HCT116 (cell line): ENCODE measurements around the gene TBC1D16. TPM values are rescaled to one million over a fixed set of nuclear protein-coding genes. Genes with fewer than 3 reads are reported as not detected.

Experiments
- ATAC-seq: fragments of 200-7000 bp; cut with Tn5 transposase; 2 replicates; pipeline ENCODE4 v1.9.1; 2020; ENCODE audit warnings: mild to moderate bottlenecking, moderate library complexity
- BruUV-seq: library from RNA; stranded (reverse); fragments of 400-500 nt; replicated peaks from 2 replicates; lab custom pipeline; 2021; lab: Mats Ljungman, UMichigan
- CTCF ChIA-PET: fragments of 300-600 bp; sonication (Branson Sonifier 250); formaldehyde crosslinking; loops from one replicate; lab custom pipeline; 2021; ENCODE audit warnings: antibody characterized with exemption; lab: Charles Lee
- POLR2A ChIA-PET: fragments of 300-600, 350-600 bp; sonication (Branson Sonifier 250); formaldehyde crosslinking; loops from one replicate; lab custom pipeline; 2021; ENCODE audit warnings: antibody characterized with exemption; lab: Charles Lee
- RAD21 ChIA-PET, 2 experiments: fragments of 300-600 bp; sonication (Branson Sonifier 250); formaldehyde crosslinking; loops; one replicate each; lab custom pipeline; 2023; ENCODE audit warnings: low total read pairs in 2 of 2; ENCODE audit not compliant: uncharacterized antibody in 2 of 2, unreplicated experiment in 2 of 2, low non-redundant PET in 1 of 2; lab: Charles Lee
- DNase-seq: peaks from one replicate; pipeline ENCODE4 v3.0.0-alpha.2; 2010; ENCODE audit warnings: low read depth, low spot score
- H2AFZ ChIP-seq: fragments of 200-600 bp; shearing (Covaris generic), sonication (generic); 2 replicates; pipeline ENCODE4 v1.6.1; 2017; ENCODE audit warnings: low read depth, mixed run types, mixed read lengths, antibody characterized with exemption, low read length; ENCODE audit not compliant: poor library complexity, severe bottlenecking
- H3K27ac ChIP-seq: 2 replicates; pipeline ENCODE4 v1.5.1; 2012; ENCODE audit warnings: low read depth, low read length
- H3K27me3 ChIP-seq: fragments of 200-600 bp; sonication (generic); 2 replicates; pipeline ENCODE4 v1.6.1; 2016; ENCODE audit warnings: mixed run types, low read length, mixed read lengths; ENCODE audit not compliant: insufficient read depth
- H3K36me3 ChIP-seq, 2 experiments: fragments of 200-500 bp in 1 of 2; fragments of 200-600 bp in 1 of 2; sonication (Bioruptor generic) in 1 of 2; sonication (generic) in 1 of 2; 2 replicates each; pipeline versions ENCODE4 v1.5.1 to v1.6.1; 2014 to 2016; ENCODE audit warnings: low read length in 2 of 2, inconsistent platforms in 1 of 2, mixed read lengths in 1 of 2, mixed run types in 1 of 2; ENCODE audit not compliant: insufficient read depth in 2 of 2, control insufficient read depth in 1 of 2
- H3K4me1 ChIP-seq, 2 experiments: fragments of 200-600 bp in 1 of 2; sonication (generic) in 1 of 2; 2 replicates each; pipeline versions ENCODE4 v1.5.1 to v1.6.1; 2012 to 2017; ENCODE audit warnings: low read length in 2 of 2, inconsistent platforms in 1 of 2, mild to moderate bottlenecking in 1 of 2, mixed read lengths in 1 of 2, mixed run types in 1 of 2, moderate library complexity in 1 of 2; ENCODE audit not compliant: insufficient read depth in 2 of 2, control insufficient read depth in 1 of 2
- H3K4me2 ChIP-seq: fragments of 200-600 bp; sonication (generic); 2 replicates; pipeline ENCODE4 v1.6.1; 2017; ENCODE audit warnings: mixed run types, low read length, mixed read lengths
- H3K4me3 ChIP-seq, 2 experiments: fragments of 200-600 bp in 1 of 2; sonication (generic) in 1 of 2; replicated peaks in 1 of 2; 2 replicates each; pipeline ENCODE4 v1.5.1; 2011 to 2016; ENCODE audit warnings: low read length in 2 of 2, control low read depth in 1 of 2, low read depth in 1 of 2, mild to moderate bottlenecking in 1 of 2, mixed read lengths in 1 of 2, mixed run types in 1 of 2
- H3K79me2 ChIP-seq: fragments of 200-600 bp; sonication (generic); 2 replicates; pipeline ENCODE4 v1.6.1; 2017; ENCODE audit warnings: mild to moderate bottlenecking, mixed run types, low read length, moderate library complexity, mixed read lengths; ENCODE audit not compliant: insufficient read depth
- H3K9ac ChIP-seq: fragments of 200-600 bp; sonication (generic); 2 replicates; pipeline ENCODE4 v1.6.1; 2016; ENCODE audit warnings: low read length, mixed read lengths
- H3K9me2 ChIP-seq: fragments of 200-600 bp; sonication (generic), shearing (Covaris generic); 2 replicates; pipeline ENCODE4 v1.6.1; 2017; ENCODE audit warnings: mixed run types, mild to moderate bottlenecking, moderate library complexity; ENCODE audit not compliant: insufficient read depth
- H3K9me3 ChIP-seq, 2 experiments: fragments of 200-500 bp in 1 of 2; fragments of 200-600 bp in 1 of 2; sonication (Bioruptor generic) in 1 of 2; sonication (generic) in 1 of 2; 2 replicates each; pipeline ENCODE4 v1.6.1; 2014 to 2017; ENCODE audit warnings: low read length in 2 of 2, mixed read lengths in 2 of 2, inconsistent platforms in 1 of 2, low read depth in 1 of 2, mild to moderate bottlenecking in 1 of 2, mixed run types in 1 of 2, moderate library complexity in 1 of 2; ENCODE audit not compliant: control insufficient read depth in 1 of 2, insufficient read depth in 1 of 2
- H4K20me1 ChIP-seq: fragments of 200-600 bp; sonication (generic), shearing (Covaris generic); 2 replicates; pipeline ENCODE4 v1.6.1; 2017; ENCODE audit warnings: mixed run types, mild to moderate bottlenecking, moderate library complexity; ENCODE audit not compliant: insufficient read depth
- EZH2 ChIP-seq: fragments of 200-600 bp; sonication (generic); IDR thresholded peaks from 2 replicates; pipeline ENCODE4 v1.6.1; 2017; ENCODE audit warnings: antibody characterized with exemption, mixed run types
- EZH2phosphoT487 ChIP-seq: fragments of 200-600 bp; IDR thresholded peaks from 2 replicates; pipeline ENCODE4 v1.6.1; 2018; ENCODE audit warnings: antibody characterized with exemption, borderline replicate concordance
- POLR2A ChIP-seq: IDR thresholded peaks from 2 replicates; pipeline ENCODE4 v1.7.0; 2011; ENCODE audit warnings: borderline replicate concordance; ENCODE audit not compliant: insufficient read depth, insufficient read length; ENCODE audit errors: extremely low read depth
- SIN3A ChIP-seq: IDR thresholded peaks from 2 replicates; pipeline ENCODE4 v1.6.1; 2012; ENCODE audit warnings: low read depth
- SP1 ChIP-seq: IDR thresholded peaks from 2 replicates; pipeline ENCODE4 v1.6.1; 2012; ENCODE audit warnings: low read depth
- SRF ChIP-seq: IDR thresholded peaks from 2 replicates; pipeline ENCODE4 v1.6.1; 2012; ENCODE audit warnings: low read depth
- TCF7L2 ChIP-seq: IDR thresholded peaks from 2 replicates; pipeline ENCODE4 v1.7.0; 2011; ENCODE audit warnings: borderline replicate concordance, inconsistent platforms; ENCODE audit not compliant: insufficient read depth, insufficient read length; ENCODE audit errors: extremely low read depth
- ZFX ChIP-seq: fragments of 450-650 bp; IDR thresholded peaks from 2 replicates; pipeline ENCODE4 v1.6.1; 2017
- intact Hi-C: fragments of 100-400 bp; cut with micrococcal nuclease; formaldehyde crosslinking; loops from 2 replicates; pipeline ENCODE4 v1.10.0; 2022
- total RNA-seq: library from RNA; stranded (reverse); gene quantifications from one replicate; pipeline ENCODE4 v1.2.1, GENCODE V29; 2021; ENCODE audit not compliant: unreplicated experiment
- TF ChIP-seq, protein P1 (sequence below), 3 experiments: fragments of 200-600 bp in 1 of 3; sonication (generic) in 1 of 3; IDR thresholded peaks in 2 of 3; conservative IDR thresholded peaks in 1 of 3; 2 replicates each; pipeline ENCODE4 v1.5.1; 2012 to 2017; ENCODE audit warnings: low read depth in 2 of 3, low read length in 2 of 3, antibody characterized with exemption in 1 of 3, borderline replicate concordance in 1 of 3, control low read depth in 1 of 3, mild to moderate bottlenecking in 1 of 3, mixed read lengths in 1 of 3, mixed run types in 1 of 3, moderate library complexity in 1 of 3; ENCODE audit not compliant: insufficient read depth in 1 of 3
- TF ChIP-seq, protein P2 (sequence below): IDR thresholded peaks from 2 replicates; pipeline ENCODE4 v1.6.1; 2011; ENCODE audit warnings: mild to moderate bottlenecking, low read length, moderate library complexity; ENCODE audit not compliant: insufficient replicate concordance; ENCODE audit errors: extremely low read depth
- TF ChIP-seq, protein P3 (sequence below): IDR thresholded peaks from 2 replicates; pipeline ENCODE4 v1.6.1; 2012

TBC1D16 gene
- total RNA-seq, 1 experiment from 2014 or later: 31.1 TPM

DNA sequence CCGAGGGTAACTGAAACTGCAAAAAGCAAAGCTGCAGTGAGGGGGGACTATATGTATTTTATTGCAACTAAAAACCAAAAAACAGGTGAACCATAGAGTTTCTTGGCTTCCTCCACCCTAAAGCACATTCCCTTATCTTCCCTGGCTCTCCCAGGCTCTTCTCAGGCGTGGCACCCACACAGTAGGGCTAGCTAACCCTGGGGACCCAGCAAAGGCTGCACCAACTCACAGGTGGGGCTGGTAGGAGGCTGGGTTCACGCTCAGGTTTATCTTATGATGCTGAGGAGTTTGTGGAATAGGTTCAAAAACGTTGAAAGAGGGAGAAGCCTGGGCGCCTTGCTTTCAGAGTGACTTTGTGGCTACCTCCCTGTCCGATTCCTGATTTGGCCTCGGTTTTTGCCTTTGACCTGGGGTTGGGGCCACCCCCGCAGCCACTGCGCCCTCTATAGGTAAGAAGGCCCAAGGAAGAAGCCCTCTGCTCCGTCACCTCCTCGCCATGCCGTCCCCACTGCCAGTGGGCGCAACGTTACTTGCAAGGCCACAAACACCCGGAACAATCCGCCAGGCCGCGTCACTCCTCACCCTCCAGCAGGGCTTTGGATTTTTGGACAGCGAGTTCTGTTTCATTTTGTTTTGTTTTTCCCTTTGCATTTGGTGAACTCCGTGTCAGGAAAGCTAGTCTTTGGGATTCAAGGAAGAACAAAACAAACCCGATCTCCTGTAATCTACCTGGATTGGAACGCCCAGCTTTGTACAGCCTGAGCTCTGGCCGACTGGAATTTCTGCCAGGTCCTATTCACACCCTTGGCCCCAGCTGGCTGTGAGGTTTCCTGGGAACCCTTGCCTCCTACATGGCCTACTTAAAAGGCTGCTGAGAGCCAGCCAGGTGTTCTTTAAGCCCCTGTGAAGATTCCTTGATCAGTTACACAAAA is 60.8 kb downstream of the TBC1D16 start:
- RAD21 ChIA-PET: interaction anchor here in 1 of 2 experiments (0.6 to 1.0 kb wide), 2 partner anchors 68 to 163 kb away, joined by 3 read pairs; no protein-coding TSS in a partner anchor
- H2AFZ ChIP-seq: no peak overlapping the region
- H3K9me2 ChIP-seq: no peaks in the 10 kb centered on the region
- POLR2A ChIA-PET: interaction anchor here (0.8 kb wide), 1 partner anchor 136 kb away, joined by 4 read pairs; the partner anchor contains the start of gene CBX4
- no peak for DNase-seq
- H4K20me1 ChIP-seq: no peaks in the 10 kb centered on the region
- peak; percentile 73 for ATAC-seq
- no peaks in the 10 kb centered on the region for H3K4me1 ChIP-seq
- no peaks in the 10 kb centered on the region for H3K79me2 ChIP-seq
- CTCF ChIA-PET: interaction anchor here (1.0 to 2.0 kb wide), 10 partner anchors 9 to 266 kb away, joined by 3 to 6 read pairs (median 3); partner anchors contain the start of gene CBX4
- H3K27me3 ChIP-seq: no peaks in the 10 kb centered on the region
- no peak overlapping the region for H3K4me3 ChIP-seq
- no peak overlapping the region for H3K9ac ChIP-seq
- TF ChIP-seq, protein P1, sequence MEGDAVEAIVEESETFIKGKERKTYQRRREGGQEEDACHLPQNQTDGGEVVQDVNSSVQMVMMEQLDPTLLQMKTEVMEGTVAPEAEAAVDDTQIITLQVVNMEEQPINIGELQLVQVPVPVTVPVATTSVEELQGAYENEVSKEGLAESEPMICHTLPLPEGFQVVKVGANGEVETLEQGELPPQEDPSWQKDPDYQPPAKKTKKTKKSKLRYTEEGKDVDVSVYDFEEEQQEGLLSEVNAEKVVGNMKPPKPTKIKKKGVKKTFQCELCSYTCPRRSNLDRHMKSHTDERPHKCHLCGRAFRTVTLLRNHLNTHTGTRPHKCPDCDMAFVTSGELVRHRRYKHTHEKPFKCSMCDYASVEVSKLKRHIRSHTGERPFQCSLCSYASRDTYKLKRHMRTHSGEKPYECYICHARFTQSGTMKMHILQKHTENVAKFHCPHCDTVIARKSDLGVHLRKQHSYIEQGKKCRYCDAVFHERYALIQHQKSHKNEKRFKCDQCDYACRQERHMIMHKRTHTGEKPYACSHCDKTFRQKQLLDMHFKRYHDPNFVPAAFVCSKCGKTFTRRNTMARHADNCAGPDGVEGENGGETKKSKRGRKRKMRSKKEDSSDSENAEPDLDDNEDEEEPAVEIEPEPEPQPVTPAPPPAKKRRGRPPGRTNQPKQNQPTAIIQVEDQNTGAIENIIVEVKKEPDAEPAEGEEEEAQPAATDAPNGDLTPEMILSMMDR (IDR thresholded peaks at IDR 0.05 in 2 of 3, conservative IDR thresholded peaks at IDR 0.05 in 1 of 3; ENCODE audit: borderline replicate concordance in 1 of 3, insufficient read depth in 1 of 3, low read depth in 2 of 3, low read length in 2 of 3): peak; percentile 36 to 62 (median 56); a peak in 5 of 6 replicates
- TF ChIP-seq SP1: no peak
- TF ChIP-seq, all 23 proteins: peak for 1
- Histone ChIP-seq H3K27ac (no peak overlapping the region), H3K36me3 (no peaks in the 10 kb centered on the region), H3K9me3 (no peaks in the 10 kb centered on the region), H3K4me2 (no peak overlapping the region)
- no TSS peak for BruUV-seq
- intact Hi-C loops: loop anchor here (5.0 kb wide), 1 partner anchor 188 kb away; no protein-coding TSS in a partner anchor

DNA sequence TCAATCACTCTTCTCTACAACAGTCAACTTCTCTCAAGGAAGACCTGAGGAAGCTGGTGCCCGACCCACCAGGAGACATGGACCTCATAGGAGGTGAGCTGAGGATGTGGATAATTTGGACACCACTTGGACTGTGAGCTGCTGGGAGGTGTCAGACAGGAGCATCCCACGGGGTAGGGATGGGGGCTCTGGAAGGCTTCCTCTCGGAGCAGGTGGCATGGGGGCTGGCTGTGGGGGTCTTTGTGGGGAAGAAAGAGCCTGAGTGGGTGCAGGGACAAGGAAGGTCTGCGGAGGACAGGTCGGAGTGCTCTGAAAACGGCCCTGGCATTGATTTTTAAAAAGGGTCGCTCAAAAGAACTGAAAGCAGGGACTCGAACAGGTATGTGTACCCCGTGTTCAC is 64.0 kb downstream of the TBC1D16 start:
- POLR2A ChIA-PET: no interaction called here
- no TSS peak for BruUV-seq
- intact Hi-C loops: loop anchor here (5.0 kb wide), 1 partner anchor 184 kb away; no protein-coding TSS in a partner anchor
- Histone ChIP-seq H2AFZ (no peak overlapping the region), H3K4me1 (no peaks in the 10 kb centered on the region), H3K27ac (no peak overlapping the region), H4K20me1 (no peaks in the 10 kb centered on the region), H3K9ac (no peak overlapping the region), H3K9me2 (no peaks in the 10 kb centered on the region), H3K4me3 (no peak overlapping the region), H3K79me2 (no peaks in the 10 kb centered on the region), H3K36me3 (no peaks in the 10 kb centered on the region), H3K4me2 (no peak overlapping the region), H3K9me3 (no peaks in the 10 kb centered on the region), H3K27me3 (no peaks in the 10 kb centered on the region)
- no peak for TF ChIP-seq ZFX
- TF ChIP-seq SRF: no peak
- TF ChIP-seq, protein P2, sequence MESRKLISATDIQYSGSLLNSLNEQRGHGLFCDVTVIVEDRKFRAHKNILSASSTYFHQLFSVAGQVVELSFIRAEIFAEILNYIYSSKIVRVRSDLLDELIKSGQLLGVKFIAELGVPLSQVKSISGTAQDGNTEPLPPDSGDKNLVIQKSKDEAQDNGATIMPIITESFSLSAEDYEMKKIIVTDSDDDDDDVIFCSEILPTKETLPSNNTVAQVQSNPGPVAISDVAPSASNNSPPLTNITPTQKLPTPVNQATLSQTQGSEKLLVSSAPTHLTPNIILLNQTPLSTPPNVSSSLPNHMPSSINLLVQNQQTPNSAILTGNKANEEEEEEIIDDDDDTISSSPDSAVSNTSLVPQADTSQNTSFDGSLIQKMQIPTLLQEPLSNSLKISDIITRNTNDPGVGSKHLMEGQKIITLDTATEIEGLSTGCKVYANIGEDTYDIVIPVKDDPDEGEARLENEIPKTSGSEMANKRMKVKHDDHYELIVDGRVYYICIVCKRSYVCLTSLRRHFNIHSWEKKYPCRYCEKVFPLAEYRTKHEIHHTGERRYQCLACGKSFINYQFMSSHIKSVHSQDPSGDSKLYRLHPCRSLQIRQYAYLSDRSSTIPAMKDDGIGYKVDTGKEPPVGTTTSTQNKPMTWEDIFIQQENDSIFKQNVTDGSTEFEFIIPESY: no peak
- TF ChIP-seq POLR2A: no peak
- no peak for TF ChIP-seq SP1
- TF ChIP-seq EZH2: no peak
- no peak for TF ChIP-seq SIN3A
- TF ChIP-seq, protein P3, sequence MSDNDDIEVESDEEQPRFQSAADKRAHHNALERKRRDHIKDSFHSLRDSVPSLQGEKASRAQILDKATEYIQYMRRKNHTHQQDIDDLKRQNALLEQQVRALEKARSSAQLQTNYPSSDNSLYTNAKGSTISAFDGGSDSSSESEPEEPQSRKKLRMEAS: no peak
- no peak for TF ChIP-seq TCF7L2
- no peak for TF ChIP-seq EZH2phosphoT487
- ATAC-seq: no peak
- CTCF ChIA-PET: interaction anchor here (1.0 kb wide), 1 partner anchor 127 kb away, joined by 4 read pairs; no protein-coding TSS in a partner anchor
- no peak for DNase-seq
- RAD21 ChIA-PET: no interaction called here
